ENCODE results near the gene CAPN9.

The CAPN9 gene

GRCh38 chr1:230772457-230773395 is 25.5 kb downstream of the CAPN9 start:
- no peak for DNase-seq

- no peak for DNase-seq
Observed at GRCh38 chr1:230773396-230774033, 26.3 kb downstream of the CAPN9 start.

GRCh38 chr1:230778916-230779590 is 31.9 kb downstream of the CAPN9 start:
- DNase-seq: no peak

- DNase-seq: no peak
Observed at GRCh38 chr1:230781131-230781530, 33.9 kb downstream of the CAPN9 start.

- DNase-seq: no peak
Observed at GRCh38 chr1:230781594-230781993, 34.4 kb downstream of the CAPN9 start.

GRCh38 chr1:230784163-230784562 is 37.0 kb downstream of the CAPN9 start:
- DNase-seq: no peak

GRCh38 chr1:230785636-230786384 is 38.6 kb downstream of the CAPN9 start:
- no peak for DNase-seq

GRCh38 chr1:230786385-230786753 is 39.2 kb downstream of the CAPN9 start:
- DNase-seq: no peak

- no peak for DNase-seq
Observed at GRCh38 chr1:230787471-230787870, 40.3 kb downstream of the CAPN9 start.

- DNase-seq: no peak
Observed at GRCh38 chr1:230788561-230789275, 41.5 kb downstream of the CAPN9 start.

- no peak for DNase-seq
Observed at GRCh38 chr1:230790026-230790425, 42.8 kb downstream of the CAPN9 start.

- no peak for DNase-seq
Observed at GRCh38 chr1:230791986-230792564, 44.9 kb downstream of the CAPN9 start.

- DNase-seq: no peak
Observed at GRCh38 chr1:230792691-230793462, 45.7 kb downstream of the CAPN9 start.

- DNase-seq: no peak
Observed at GRCh38 chr1:230793463-230793745, 46.2 kb downstream of the CAPN9 start.

- DNase-seq: no peak
Observed at GRCh38 chr1:230794431-230794830, 47.2 kb downstream of the CAPN9 start.

GRCh38 chr1:230794871-230795605 is 47.9 kb downstream of the CAPN9 start:
- no peak for DNase-seq

GRCh38 chr1:230796626-230797025 is 49.4 kb downstream of the CAPN9 start:
- DNase-seq: no peak

- DNase-seq: no peak
Observed at GRCh38 chr1:230797376-230797920, 50.3 kb downstream of the CAPN9 start.

- DNase-seq: no peak
Observed at GRCh38 chr1:230797942-230798365, 50.8 kb downstream of the CAPN9 start.

- DNase-seq: no peak
Observed at GRCh38 chr1:230798491-230798890, 51.3 kb downstream of the CAPN9 start.
